GM12874 (cell line): Measurements from ENCODE around the gene USP32.

Experiments
- CTCF ChIP-seq: IDR thresholded peaks from 2 replicates; pipeline ENCODE4 v1.5.1; 2011; ENCODE audit warnings: low read depth, mild to moderate bottlenecking, control low read depth, low read length, moderate library complexity; ENCODE audit not compliant: insufficient read depth

The USP32 gene

GRCh38 chr17:60392845-60393702, 1.1 kb upstream of the USP32 start:
- TF ChIP-seq CTCF, result no peak

GRCh38 chr17:60391471-60392041, 377 bp downstream of the USP32 start:
- no peak for TF ChIP-seq CTCF

- TF ChIP-seq CTCF, result no peak
These were observed 935 bp downstream of the USP32 start for GRCh38 chr17:60390925-60391470.

- TF ChIP-seq CTCF, result no peak
These were observed 1.7 kb downstream of the USP32 start for GRCh38 chr17:60390186-60390585.

GRCh38 chr17:60388742-60389141, 3.2 kb downstream of the USP32 start:
- no peak for TF ChIP-seq CTCF

- TF ChIP-seq CTCF, result no peak
These were observed 4.3 kb downstream of the USP32 start for GRCh38 chr17:60387666-60388065.

GRCh38 chr17:60386147-60387058, 5.5 kb downstream of the USP32 start:
- TF ChIP-seq CTCF, result no peak
